Activated CD8-positive, alpha-beta T cell treated with anti-CD3 and anti-CD28 coated beads for 36 hours (primary cell): ENCODE measurements around the gene GDF15. TPM values are rescaled to one million over a fixed set of nuclear protein-coding genes. Genes with fewer than 3 reads are reported as not detected.

Source experiments
- ATAC-seq: fragments of 200-7000 bp; cut with Tn5 transposase; one replicate; pipeline ENCODE4 v1.10.0; 2021; ENCODE audit warnings: mild to moderate bottlenecking, moderate library complexity
- CTCF ChIA-PET: fragments of 350-600 bp; sonication (Branson Sonifier 250); formaldehyde crosslinking; loops from one replicate; lab custom pipeline; 2021; ENCODE audit warnings: antibody characterized with exemption; lab: Charles Lee
- POLR2A ChIA-PET: fragments of 350-600 bp; sonication (Branson Sonifier 250); formaldehyde crosslinking; loops from one replicate; lab custom pipeline; 2021; ENCODE audit warnings: antibody characterized with exemption; lab: Charles Lee
- DNase-seq: peaks from one replicate; pipeline ENCODE4 v3.0.0-alpha.2; 2020
- H3K27ac Mint-ChIP-seq: one replicate; pipeline ENCODE4 v1.8.0; 2021; ENCODE audit warnings: mild to moderate bottlenecking, mixed read lengths
- H3K27me3 Mint-ChIP-seq: one replicate; pipeline ENCODE4 v1.8.0; 2021; ENCODE audit warnings: mixed read lengths
- H3K36me3 Mint-ChIP-seq: one replicate; pipeline ENCODE4 v1.8.0; 2021; ENCODE audit warnings: low read depth, mixed read lengths
- H3K4me1 Mint-ChIP-seq: one replicate; pipeline ENCODE4 v1.8.0; 2021; ENCODE audit warnings: low read depth, mixed read lengths
- H3K4me3 Mint-ChIP-seq: one replicate; pipeline ENCODE4 v1.8.0; 2021; ENCODE audit warnings: mild to moderate bottlenecking, moderate library complexity, mixed read lengths
- H3K9me3 Mint-ChIP-seq: one replicate; pipeline ENCODE4 v1.8.0; 2021; ENCODE audit warnings: mixed read lengths
- CTCF ChIP-seq: fragments of 200-600 bp; IDR thresholded peaks from one replicate; pipeline ENCODE4 v1.8.0; 2022; ENCODE audit warnings: antibody characterized with exemption, mild to moderate bottlenecking
- intact Hi-C: fragments of 100-400 bp; cut with micrococcal nuclease; formaldehyde crosslinking; loops from one replicate; pipeline ENCODE4 v1.10.0; 2022
- total RNA-seq, 2 experiments: library from RNA; stranded (reverse); gene quantifications; one replicate each; pipeline ENCODE4 v1.2.3, GENCODE V29; 2021

GDF15 gene
- total RNA-seq, 2 experiments from 2014 or later, result not detected

- intact Hi-C loops, result no loop called here
- no peak for TF ChIP-seq CTCF
- Mint-ChIP-seq H3K4me3 (no peak overlapping the region), H3K4me1 (peaks cover 49% of the 10 kb centered on the region), H3K9me3 (no peaks in the 10 kb centered on the region), H3K27ac (no peak overlapping the region), H3K36me3 (peaks cover 10% of the 10 kb centered on the region), H3K27me3 (no peaks in the 10 kb centered on the region)
- no peak for ATAC-seq
- CTCF ChIA-PET, result no interaction called here
- POLR2A ChIA-PET, result interaction anchor here (1.7 kb wide), 1 partner anchor 10 kb away, joined by 8 read pairs; no protein-coding TSS in a partner anchor
- DNase-seq, result no peak
Measured at GRCh38 chr19:18426416-18426767, 40.4 kb downstream of the GDF15 start.

- ChIA-PET POLR2A (interaction anchor here (1.0 to 1.6 kb wide), 3 partner anchors 8 to 166 kb away, joined by 3 to 6 read pairs (median 4); partner anchors contain the start of gene SSBP4), CTCF (interaction anchor here (0.9 to 1.0 kb wide), 2 partner anchors 42 to 147 kb away, joined by 3 read pairs; partner anchors contain the start of gene GDF15)
- no peak for DNase-seq
- no peak for ATAC-seq
- H3K4me3 Mint-ChIP-seq, result no peak overlapping the region
- no peaks in the 10 kb centered on the region for H3K9me3 Mint-ChIP-seq
- intact Hi-C loops, result no loop called here
- no peaks in the 10 kb centered on the region for H3K27me3 Mint-ChIP-seq
- H3K27ac Mint-ChIP-seq, result no peak overlapping the region
- peaks cover 8% of the 10 kb centered on the region for H3K36me3 Mint-ChIP-seq
- no peak for TF ChIP-seq CTCF
- peaks cover 42% of the 10 kb centered on the region for H3K4me1 Mint-ChIP-seq
Measured at GRCh38 chr19:18427080-18427742, 41.3 kb downstream of the GDF15 start.

- CTCF ChIA-PET, result interaction anchor here (1.0 kb wide), 1 partner anchor 148 kb away, joined by 3 read pairs; no protein-coding TSS in a partner anchor
Measured at GRCh38 chr19:18427743-18428113, 41.8 kb downstream of the GDF15 start.

GRCh38 chr19:18428173-18428786 lies 42.3 kb downstream of the GDF15 start:
- Mint-ChIP-seq H3K27ac (no peak overlapping the region), H3K4me1 (peaks cover 36% of the 10 kb centered on the region), H3K27me3 (no peaks in the 10 kb centered on the region), H3K4me3 (no peak overlapping the region), H3K36me3 (peaks cover under 1% of the 10 kb centered on the region), H3K9me3 (no peaks in the 10 kb centered on the region)
- CTCF ChIA-PET, result interaction anchor here (0.9 to 1.2 kb wide), 4 partner anchors 9 to 149 kb away, joined by 3 to 4 read pairs (median 3); partner anchors contain the start of gene SSBP4
- DNase-seq (no peak), ATAC-seq (no peak)
- intact Hi-C loops, result no loop called here
- peak; percentile 8 for TF ChIP-seq CTCF
- POLR2A ChIA-PET, result interaction anchor here (1.0 to 1.7 kb wide), 5 partner anchors 9 to 165 kb away, joined by 3 to 14 read pairs (median 3); partner anchors contain the start of gene SSBP4

More at GRCh38 chr19:18427743-18428113, 41.8 kb downstream of the GDF15 start:
- intact Hi-C loops, result no loop called here
- POLR2A ChIA-PET, result interaction anchor here (1.0 to 1.6 kb wide), 3 partner anchors 9 to 165 kb away, joined by 3 to 6 read pairs (median 4); partner anchors contain the start of gene SSBP4
- no peak overlapping the region for H3K4me3 Mint-ChIP-seq
- H3K9me3 Mint-ChIP-seq, result no peaks in the 10 kb centered on the region
- TF ChIP-seq CTCF, result no peak
- peaks cover 6% of the 10 kb centered on the region for H3K36me3 Mint-ChIP-seq
- H3K4me1 Mint-ChIP-seq, result peaks cover 40% of the 10 kb centered on the region
- no peak overlapping the region for H3K27ac Mint-ChIP-seq
- ATAC-seq (no peak), DNase-seq (no peak)
- H3K27me3 Mint-ChIP-seq, result no peaks in the 10 kb centered on the region
